Neural progenitor cell (in vitro differentiated cells): ENCODE data around the gene MSMO1.

Experiments used
- CTCF ChIP-seq: fragments of 200-600 bp; sonication (generic); IDR thresholded peaks from 2 replicates; pipeline ENCODE4 v1.5.1; 2017; ENCODE audit warnings: antibody characterized with exemption, mild to moderate bottlenecking
- EZH2phosphoT487 ChIP-seq: fragments of 200-600 bp; sonication (generic); IDR thresholded peaks from 2 replicates; pipeline ENCODE4 v1.6.1; 2017; ENCODE audit warnings: antibody characterized with exemption

GRCh38 chr4:165319509-165319908 lies 8.0 kb upstream of the MSMO1 start:
- TF ChIP-seq CTCF (no peak), EZH2phosphoT487 (no peak)
